ENCODE results near the gene C4BPA.

- no peak for TF ChIP-seq CTCF (conservative IDR thresholded peaks at IDR 0.05 in 1 of 2, IDR thresholded peaks at IDR 0.05 in 1 of 2; ENCODE audit: extremely low read depth in 1 of 2, insufficient read depth in 1 of 2, low read depth in 1 of 2, low read length in 2 of 2)
- TF ChIP-seq EZH2 (IDR thresholded peaks at IDR 0.05; ENCODE audit: borderline replicate concordance, low read length), result no peak
These were observed 68.9 kb downstream of the C4BPA start for GRCh38 chr1:207172885-207173284.
